Measurements from ENCODE around the gene KCNK6.
A peak's percentile ranks its signal among the peaks of the same experiment; 100 is the strongest.
"Not testable (repeated sequence)": the region's sequence is repeated elsewhere in the genome, so short reads cannot be mapped to it uniquely, and the experiment has no call there.

KCNK6 gene

GRCh38 chr19:38362076-38362945 lies 42.7 kb downstream of the KCNK6 start:
- DNase-seq, result peak; percentile 44 to 74

- not testable (repeated sequence) for DNase-seq
These were observed 43.5 kb downstream of the KCNK6 start for GRCh38 chr19:38362946-38363688.

DNA sequence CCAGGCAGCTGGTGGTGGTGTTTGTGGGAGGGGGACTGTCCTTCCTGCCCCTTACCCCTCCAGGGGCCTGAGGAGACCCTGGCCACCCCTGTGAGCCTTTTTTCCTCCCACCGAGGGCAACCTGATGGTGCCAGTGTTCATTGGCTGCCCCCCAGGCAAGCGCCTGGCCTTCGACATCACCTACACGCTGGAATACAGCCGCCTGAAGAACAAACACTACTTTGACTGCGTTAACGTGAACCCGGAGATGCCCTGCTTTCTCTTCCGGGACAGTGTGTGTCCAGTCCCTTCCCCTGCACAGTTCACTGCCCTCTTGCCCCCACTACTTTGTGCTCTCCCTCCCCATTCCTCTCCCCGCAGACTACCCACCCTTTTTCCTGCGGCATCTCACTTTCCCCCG lies 47.4 kb downstream of the KCNK6 start:
- no peak for DNase-seq

GRCh38 chr19:38369584-38369983 lies 49.9 kb downstream of the KCNK6 start:
- DNase-seq, result no peak

GRCh38 chr19:38370299-38370698 lies 50.7 kb downstream of the KCNK6 start:
- DNase-seq, result peak in 1 of 2 experiments; percentile 40

GRCh38 chr19:38371081-38371480 lies 51.4 kb downstream of the KCNK6 start:
- no peak for DNase-seq

DNA sequence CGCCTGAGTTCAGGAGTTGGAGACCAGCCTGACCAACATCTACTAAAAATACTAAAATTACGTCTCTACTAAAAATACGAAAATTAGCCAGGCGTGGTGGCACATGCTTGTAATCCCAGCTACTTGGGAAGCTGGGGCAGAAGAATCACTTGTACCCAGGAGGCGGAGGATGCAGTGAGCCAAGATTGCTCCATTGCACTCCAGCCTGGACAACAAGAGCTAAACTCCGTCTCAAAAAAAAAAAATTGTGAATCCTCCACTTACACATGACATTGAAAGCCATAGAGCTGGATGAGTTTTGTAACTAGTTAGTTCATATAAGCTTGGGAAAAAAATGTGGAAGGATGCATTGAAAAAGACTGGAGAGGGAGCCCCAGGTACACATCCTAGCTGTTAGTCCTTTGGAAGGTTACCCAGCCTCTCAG lies 54.3 kb downstream of the KCNK6 start:
- DNase-seq, result no peak

DNA sequence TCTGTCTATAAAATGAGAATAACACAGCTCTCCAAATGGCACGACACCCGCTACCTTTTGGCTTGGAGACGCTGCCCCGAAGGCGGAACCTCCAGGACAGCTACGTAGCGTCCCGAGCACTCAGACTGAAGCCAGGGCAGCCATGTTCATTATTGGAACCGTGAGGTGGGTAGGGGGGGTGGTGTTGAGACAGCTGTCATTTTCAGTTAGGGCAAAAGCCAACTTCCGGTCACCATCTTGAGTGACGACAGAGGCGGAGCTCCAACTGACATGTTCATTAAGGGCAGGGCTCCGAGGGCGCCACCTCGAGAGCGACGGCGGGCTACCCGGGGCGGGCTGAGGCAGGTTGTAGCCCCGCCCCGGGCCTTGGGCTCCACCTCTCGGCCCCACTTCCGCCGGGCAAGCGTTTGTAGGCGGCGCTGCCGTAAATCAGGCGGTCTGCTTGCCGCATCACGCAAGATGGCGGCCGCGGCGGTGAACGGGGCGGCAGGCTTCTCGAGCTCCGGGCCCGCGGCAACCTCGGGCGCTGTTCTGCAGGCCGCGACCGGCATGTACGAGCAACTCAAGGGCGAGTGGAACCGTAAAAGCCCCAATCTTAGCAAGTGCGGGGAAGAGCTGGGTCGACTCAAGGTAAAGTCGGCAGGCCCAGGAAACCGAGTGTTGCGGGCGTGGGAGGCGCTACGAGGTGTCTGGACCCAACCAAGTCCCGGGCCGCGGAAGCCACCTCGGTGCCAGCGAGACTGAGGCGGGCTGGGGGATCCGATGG lies 54.9 kb downstream of the KCNK6 start, which contains the start of gene PSMD8:
PSMD8 (plus strand) TSS at position 240 of the 766 bp plus-strand sequence; CDS start at position 271, 31 bp downstream.
- peak; percentile 100 for DNase-seq

DNA sequence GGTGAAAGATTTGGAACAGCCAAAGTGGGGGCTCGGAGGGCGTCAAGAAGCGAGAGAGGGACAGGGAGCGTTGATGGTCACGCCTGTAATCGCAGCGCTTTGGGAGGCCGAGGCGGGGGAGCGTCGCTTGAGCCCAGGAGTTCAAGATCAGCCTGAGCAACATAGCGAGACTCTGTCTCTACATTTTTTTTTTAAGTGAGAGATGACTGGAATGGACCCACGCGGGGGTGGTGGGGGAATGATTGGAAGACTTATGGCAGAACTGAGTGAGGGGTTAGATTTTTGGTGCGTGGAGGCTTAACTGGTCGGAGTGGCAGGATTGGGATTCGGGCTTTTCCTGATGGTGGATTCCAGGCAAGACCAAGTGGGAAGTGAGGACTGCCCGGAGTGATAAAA lies 55.5 kb downstream of the KCNK6 start:
- DNase-seq, result no peak

DNA sequence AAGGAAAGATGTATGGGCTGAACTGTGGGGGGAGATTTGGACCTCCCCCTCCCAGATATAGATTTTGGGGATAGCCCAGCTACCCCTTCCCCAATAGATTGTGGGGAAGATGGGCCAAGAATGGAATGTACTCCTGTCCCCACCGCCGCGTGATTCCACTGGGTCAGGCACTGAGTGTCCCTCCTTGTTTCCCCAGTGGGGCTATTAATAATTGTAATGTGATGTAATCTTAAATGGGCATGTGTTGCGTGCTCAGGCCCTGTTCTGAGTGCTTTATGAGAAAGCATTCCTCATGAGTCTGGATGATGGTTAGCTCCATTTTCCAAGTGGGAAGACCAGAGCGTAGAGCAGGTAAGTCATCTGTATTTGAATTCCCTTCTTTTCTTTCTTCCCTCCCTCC lies 56.1 kb downstream of the KCNK6 start:
- DNase-seq, result no peak

DNA sequence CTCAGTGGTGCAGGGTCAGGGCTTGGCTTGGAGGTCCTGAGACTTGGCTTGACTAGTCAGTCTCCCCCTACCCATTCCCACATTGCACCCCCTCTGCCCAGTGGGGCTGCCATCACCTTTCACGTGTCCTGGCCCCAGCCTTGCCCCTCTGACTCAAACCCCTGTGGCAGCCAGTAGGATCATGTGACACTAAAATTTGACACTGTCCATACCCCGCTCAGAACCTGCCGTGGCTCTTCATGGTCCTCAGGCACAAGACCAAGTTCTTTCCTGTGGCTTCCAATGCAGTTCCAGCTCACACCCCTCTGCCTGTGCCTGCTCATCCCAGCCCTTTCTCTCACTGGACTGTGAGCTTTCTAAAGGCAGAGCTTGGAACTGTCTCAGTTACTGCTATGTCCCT lies 56.9 kb downstream of the KCNK6 start:
- DNase-seq, result no peak

GRCh38 chr19:38377052-38377451 lies 57.4 kb downstream of the KCNK6 start:
- DNase-seq, result no peak

DNA sequence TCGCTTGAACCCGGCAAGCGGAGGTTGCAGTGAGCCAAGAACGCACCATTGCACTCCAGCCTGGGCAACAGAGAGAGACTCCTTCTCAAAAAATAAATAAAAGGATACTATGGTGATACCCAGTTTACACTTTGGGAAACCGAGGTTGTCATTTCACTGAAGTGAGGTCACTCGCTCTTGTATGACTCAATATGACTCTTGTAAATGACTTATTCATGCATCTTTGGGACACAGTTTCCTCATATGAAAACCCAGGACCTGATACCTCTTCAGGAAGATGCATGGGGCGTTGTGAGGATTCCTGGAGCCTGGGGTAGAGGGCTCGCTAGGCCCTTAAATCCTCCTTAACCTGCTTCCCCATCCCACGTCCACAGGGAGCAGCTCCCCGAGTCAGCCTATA lies 59.2 kb downstream of the KCNK6 start:
- DNase-seq, result no peak

- DNase-seq, result no peak
These were observed 61.5 kb downstream of the KCNK6 start for GRCh38 chr19:38381138-38381537.

All from NCI-H524 (cell line).